ENCODE measurements around the gene ZNF311. TPM values are rescaled to one million over a fixed set of nuclear protein-coding genes. Genes with fewer than 3 reads are reported as not detected.
A peak's percentile ranks its signal among the peaks of the same experiment; 100 is the strongest.

The ZNF311 gene
- total RNA-seq, 1 experiment from 2014 or later: 0.84 TPM

GRCh38 chr6:28981431-28981832, 23.7 kb downstream of the ZNF311 start:
- no TSS peak for BruUV-seq (replicated peaks)
- CTCF ChIA-PET: interaction anchor here (0.6 kb wide), 1 partner anchor 115 kb away, joined by 3 read pairs; no protein-coding TSS in a partner anchor
- Histone ChIP-seq H3K27ac (ENCODE audit: low read depth, low read length, poor library complexity, severe bottlenecking) (peak overlapping the region; percentile 67), H3K4me1 (ENCODE audit: insufficient read depth, low read length, poor library complexity, severe bottlenecking) (peaks cover 34% of the 10 kb centered on the region), H3K9me3 (ENCODE audit: low read depth, low read length, poor library complexity, severe bottlenecking) (no peaks in the 10 kb centered on the region), H3K36me3 (ENCODE audit: insufficient read depth, low read length, poor library complexity, severe bottlenecking) (no peaks in the 10 kb centered on the region), H3K27me3 (replicated peaks; ENCODE audit: insufficient read depth, low read depth, low read length, poor library complexity) (no peaks in the 10 kb centered on the region), H3K4me3 (ENCODE audit: low read depth, low read length, poor library complexity, severe bottlenecking) (peak overlapping the region; percentile 59)
- intact Hi-C loops (cut with micrococcal nuclease; ENCODE audit: unreplicated experiment): loop anchor here (2.0 to 10.0 kb wide), 3 partner anchors 41 to 169 kb away; no protein-coding TSS in a partner anchor
- TF ChIP-seq, protein P1, sequence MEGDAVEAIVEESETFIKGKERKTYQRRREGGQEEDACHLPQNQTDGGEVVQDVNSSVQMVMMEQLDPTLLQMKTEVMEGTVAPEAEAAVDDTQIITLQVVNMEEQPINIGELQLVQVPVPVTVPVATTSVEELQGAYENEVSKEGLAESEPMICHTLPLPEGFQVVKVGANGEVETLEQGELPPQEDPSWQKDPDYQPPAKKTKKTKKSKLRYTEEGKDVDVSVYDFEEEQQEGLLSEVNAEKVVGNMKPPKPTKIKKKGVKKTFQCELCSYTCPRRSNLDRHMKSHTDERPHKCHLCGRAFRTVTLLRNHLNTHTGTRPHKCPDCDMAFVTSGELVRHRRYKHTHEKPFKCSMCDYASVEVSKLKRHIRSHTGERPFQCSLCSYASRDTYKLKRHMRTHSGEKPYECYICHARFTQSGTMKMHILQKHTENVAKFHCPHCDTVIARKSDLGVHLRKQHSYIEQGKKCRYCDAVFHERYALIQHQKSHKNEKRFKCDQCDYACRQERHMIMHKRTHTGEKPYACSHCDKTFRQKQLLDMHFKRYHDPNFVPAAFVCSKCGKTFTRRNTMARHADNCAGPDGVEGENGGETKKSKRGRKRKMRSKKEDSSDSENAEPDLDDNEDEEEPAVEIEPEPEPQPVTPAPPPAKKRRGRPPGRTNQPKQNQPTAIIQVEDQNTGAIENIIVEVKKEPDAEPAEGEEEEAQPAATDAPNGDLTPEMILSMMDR (conservative IDR thresholded peaks at IDR 0.05; ENCODE audit: low read depth, low read length): no peak; the same call in 1 of the 2 replicates
- TF ChIP-seq EZH2 (IDR thresholded peaks at IDR 0.05; ENCODE audit: borderline replicate concordance, low read depth, low read length, poor library complexity, severe bottlenecking): no peak
- peak; percentile 84 for DNase-seq (ENCODE audit: low spot score)
- POLR2A ChIA-PET (ENCODE audit: low non-redundant PET): interaction anchor here (0.6 kb wide), 1 partner anchor 372 kb away, joined by 4 read pairs; no protein-coding TSS in a partner anchor

DNA sequence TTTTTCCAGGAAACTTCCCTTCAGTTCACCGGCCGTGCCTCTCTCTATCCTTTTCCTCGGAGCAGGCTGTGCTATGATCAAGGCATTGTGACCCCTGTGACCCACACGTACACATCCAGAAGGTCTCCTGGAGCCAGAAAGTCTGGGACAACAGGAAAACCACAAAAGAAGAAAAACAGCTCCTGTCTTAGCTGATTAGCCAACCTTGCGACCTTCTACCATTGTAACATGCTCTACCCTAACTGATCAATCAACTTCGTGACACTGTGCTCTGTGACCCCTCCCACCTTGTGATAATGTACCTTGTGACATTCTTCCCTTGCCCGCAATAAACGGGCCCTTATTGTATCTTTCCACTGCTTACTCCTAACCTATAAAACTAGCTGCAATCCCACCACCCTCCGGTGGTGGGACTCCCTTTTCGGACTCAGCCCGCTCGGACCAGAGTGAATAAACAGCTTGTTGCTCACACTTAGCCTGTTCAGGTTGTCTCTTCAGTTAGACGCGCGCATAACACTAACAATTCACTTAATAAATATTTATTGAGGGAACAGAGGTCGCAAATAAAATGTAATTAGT, 24.2 kb downstream of the ZNF311 start:
- Histone ChIP-seq H3K9me3 (ENCODE audit: low read depth, low read length, poor library complexity, severe bottlenecking) (no peaks in the 10 kb centered on the region), H3K4me3 (ENCODE audit: low read depth, low read length, poor library complexity, severe bottlenecking) (peak overlapping the region; percentile 59), H3K27ac (ENCODE audit: low read depth, low read length, poor library complexity, severe bottlenecking) (peak overlapping the region; percentile 67), H3K36me3 (ENCODE audit: insufficient read depth, low read length, poor library complexity, severe bottlenecking) (no peaks in the 10 kb centered on the region), H3K4me1 (ENCODE audit: insufficient read depth, low read length, poor library complexity, severe bottlenecking) (peaks cover 31% of the 10 kb centered on the region), H3K27me3 (replicated peaks; ENCODE audit: insufficient read depth, low read depth, low read length, poor library complexity) (no peaks in the 10 kb centered on the region)
- DNase-seq (ENCODE audit: low spot score): peak; percentile 93
- no peak for TF ChIP-seq EZH2 (IDR thresholded peaks at IDR 0.05; ENCODE audit: borderline replicate concordance, low read depth, low read length, poor library complexity, severe bottlenecking)
- TF ChIP-seq, protein P1 (conservative IDR thresholded peaks at IDR 0.05; ENCODE audit: low read depth, low read length): peak; percentile 53
- ChIA-PET POLR2A (ENCODE audit: low non-redundant PET) (no interaction called here), CTCF (interaction anchor here (0.6 kb wide), 1 partner anchor 114 kb away, joined by 3 read pairs; no protein-coding TSS in a partner anchor)
- no TSS peak for BruUV-seq (replicated peaks)
- intact Hi-C loops (cut with micrococcal nuclease; ENCODE audit: unreplicated experiment): loop anchor here (2.0 to 10.0 kb wide), 3 partner anchors 40 to 169 kb away; no protein-coding TSS in a partner anchor

DNA sequence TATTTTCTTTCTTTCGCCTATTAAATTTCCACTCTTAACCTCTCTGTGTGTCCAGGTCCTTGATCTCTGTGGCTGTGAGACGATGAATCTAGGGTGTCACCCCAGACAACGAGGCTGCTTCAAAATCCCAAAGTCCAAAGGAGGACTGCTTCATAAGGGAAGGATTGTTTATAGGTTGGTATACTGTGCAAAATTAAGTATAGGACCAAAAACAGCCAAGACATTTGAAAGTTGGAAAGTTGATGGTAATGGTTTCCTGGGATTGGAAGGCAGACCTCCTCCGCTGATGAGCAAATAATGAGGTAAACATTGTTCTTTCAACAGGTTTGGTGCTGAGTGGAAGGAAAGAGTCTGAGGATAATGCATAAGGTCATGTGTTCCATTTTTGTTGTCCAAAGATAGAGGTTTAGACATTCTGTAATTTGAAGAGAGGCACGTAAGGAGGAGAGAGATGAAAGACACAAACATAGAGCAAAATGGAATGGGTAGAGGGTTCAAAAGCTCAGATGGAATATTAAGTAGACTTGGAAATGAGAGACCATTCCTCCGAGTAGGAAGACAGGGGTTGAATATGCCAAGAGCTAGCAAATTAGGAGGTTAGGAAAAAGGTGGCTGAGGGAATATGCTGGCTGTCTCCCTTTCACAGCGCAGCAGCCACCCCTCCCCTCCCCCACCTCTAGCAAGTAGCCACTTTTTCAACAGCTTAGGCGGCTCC, 24.8 kb downstream of the ZNF311 start:
- BruUV-seq (replicated peaks): no TSS peak

More for the DNA sequence above, 24.8 kb downstream of the ZNF311 start:
- ChIA-PET POLR2A (ENCODE audit: low non-redundant PET) (no interaction called here), CTCF (no interaction called here)
- Histone ChIP-seq H3K4me1 (ENCODE audit: insufficient read depth, low read length, poor library complexity, severe bottlenecking) (peaks cover 30% of the 10 kb centered on the region), H3K9me3 (ENCODE audit: low read depth, low read length, poor library complexity, severe bottlenecking) (no peaks in the 10 kb centered on the region), H3K27ac (ENCODE audit: low read depth, low read length, poor library complexity, severe bottlenecking) (peak overlapping the region; percentile 67), H3K4me3 (ENCODE audit: low read depth, low read length, poor library complexity, severe bottlenecking) (peak overlapping the region; percentile 59), H3K36me3 (ENCODE audit: insufficient read depth, low read length, poor library complexity, severe bottlenecking) (no peaks in the 10 kb centered on the region), H3K27me3 (replicated peaks; ENCODE audit: insufficient read depth, low read depth, low read length, poor library complexity) (no peaks in the 10 kb centered on the region)
- intact Hi-C loops (cut with micrococcal nuclease; ENCODE audit: unreplicated experiment): loop anchor here (2.0 to 10.0 kb wide), 3 partner anchors 39 to 168 kb away; no protein-coding TSS in a partner anchor
- DNase-seq (ENCODE audit: low spot score): peak; percentile 35
- no peak for TF ChIP-seq EZH2 (IDR thresholded peaks at IDR 0.05; ENCODE audit: borderline replicate concordance, low read depth, low read length, poor library complexity, severe bottlenecking)
- TF ChIP-seq, protein P1 (conservative IDR thresholded peaks at IDR 0.05; ENCODE audit: low read depth, low read length): no peak
